ENCODE measurements around the gene TULP4. TPM values are rescaled to one million over a fixed set of nuclear protein-coding genes. Genes with fewer than 3 reads are reported as not detected.
A peak's percentile ranks its signal among the peaks of the same experiment; 100 is the strongest.

TULP4 gene
- total RNA-seq, 1 experiment from 2014 or later: 105 TPM

DNA sequence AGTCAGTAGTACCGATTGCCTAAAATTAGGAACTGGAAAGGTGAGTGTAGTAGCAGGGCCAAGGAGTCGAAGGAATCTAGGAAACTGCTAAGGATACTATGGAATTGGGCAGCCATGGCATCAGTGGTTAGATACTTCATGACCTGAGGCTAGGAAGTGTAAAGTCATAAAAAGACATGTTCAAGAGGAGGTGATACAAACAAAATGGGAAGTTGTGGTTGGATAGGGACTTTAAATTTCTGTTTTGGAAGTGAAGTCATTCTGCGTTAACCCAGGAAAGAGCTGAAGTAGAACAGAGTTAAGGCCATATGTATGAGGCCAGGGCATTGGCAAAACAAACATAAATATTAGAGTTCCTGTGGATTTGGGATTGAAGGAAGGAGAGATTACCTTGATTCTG, 159.1 kb downstream of the TULP4 start:
- no peaks in the 10 kb centered on the region for H3K9me3 Mint-ChIP-seq (ENCODE audit: low read depth, unreplicated experiment)
- TF ChIP-seq, protein P1, sequence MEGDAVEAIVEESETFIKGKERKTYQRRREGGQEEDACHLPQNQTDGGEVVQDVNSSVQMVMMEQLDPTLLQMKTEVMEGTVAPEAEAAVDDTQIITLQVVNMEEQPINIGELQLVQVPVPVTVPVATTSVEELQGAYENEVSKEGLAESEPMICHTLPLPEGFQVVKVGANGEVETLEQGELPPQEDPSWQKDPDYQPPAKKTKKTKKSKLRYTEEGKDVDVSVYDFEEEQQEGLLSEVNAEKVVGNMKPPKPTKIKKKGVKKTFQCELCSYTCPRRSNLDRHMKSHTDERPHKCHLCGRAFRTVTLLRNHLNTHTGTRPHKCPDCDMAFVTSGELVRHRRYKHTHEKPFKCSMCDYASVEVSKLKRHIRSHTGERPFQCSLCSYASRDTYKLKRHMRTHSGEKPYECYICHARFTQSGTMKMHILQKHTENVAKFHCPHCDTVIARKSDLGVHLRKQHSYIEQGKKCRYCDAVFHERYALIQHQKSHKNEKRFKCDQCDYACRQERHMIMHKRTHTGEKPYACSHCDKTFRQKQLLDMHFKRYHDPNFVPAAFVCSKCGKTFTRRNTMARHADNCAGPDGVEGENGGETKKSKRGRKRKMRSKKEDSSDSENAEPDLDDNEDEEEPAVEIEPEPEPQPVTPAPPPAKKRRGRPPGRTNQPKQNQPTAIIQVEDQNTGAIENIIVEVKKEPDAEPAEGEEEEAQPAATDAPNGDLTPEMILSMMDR (IDR thresholded peaks at IDR 0.05; ENCODE audit: unreplicated experiment): no peak
- peaks cover 5% of the 10 kb centered on the region for H3K36me3 Mint-ChIP-seq (ENCODE audit: insufficient read depth, unreplicated experiment)
- peaks cover 24% of the 10 kb centered on the region for H3K4me1 Mint-ChIP-seq (ENCODE audit: low read depth, unreplicated experiment)
- intact Hi-C loops (cut with micrococcal nuclease; ENCODE audit: unreplicated experiment): no loop called here
- H3K27me3 Mint-ChIP-seq (ENCODE audit: unreplicated experiment): no peaks in the 10 kb centered on the region
- CTCF ChIA-PET: no interaction called here
- no peak overlapping the region for H3K27ac Mint-ChIP-seq (ENCODE audit: unreplicated experiment)
- no peak overlapping the region for H3K4me3 Mint-ChIP-seq (ENCODE audit: low read depth, unreplicated experiment)
- no TSS peak for BruUV-seq (replicated peaks)
- DNase-seq: no peak

DNA sequence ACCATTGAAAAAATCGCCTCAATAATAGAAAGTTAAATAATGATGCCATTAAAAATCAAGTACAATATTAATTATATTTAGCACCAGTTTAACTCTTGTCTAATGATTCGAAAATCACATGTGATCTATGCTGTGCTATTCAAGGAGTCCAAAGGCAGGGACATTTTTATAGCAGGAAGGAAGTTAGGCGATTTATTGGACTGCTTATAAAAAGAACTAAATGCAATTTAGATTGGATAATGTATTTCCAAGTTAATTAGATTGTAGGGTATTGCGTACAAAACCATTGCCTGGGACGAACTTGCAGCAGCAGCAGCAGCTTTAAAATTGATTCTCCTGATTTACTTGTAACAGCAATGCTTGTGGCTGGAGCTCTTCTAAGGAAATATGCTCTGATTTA, 160.2 kb downstream of the TULP4 start:
- CTCF ChIA-PET: no interaction called here
- no peaks in the 10 kb centered on the region for H3K9me3 Mint-ChIP-seq (ENCODE audit: low read depth, unreplicated experiment)
- no peak overlapping the region for H3K27ac Mint-ChIP-seq (ENCODE audit: unreplicated experiment)
- H3K4me1 Mint-ChIP-seq (ENCODE audit: low read depth, unreplicated experiment): peaks cover 29% of the 10 kb centered on the region
- no peak for DNase-seq
- TF ChIP-seq, protein P1 (IDR thresholded peaks at IDR 0.05; ENCODE audit: unreplicated experiment): no peak
- intact Hi-C loops (cut with micrococcal nuclease; ENCODE audit: unreplicated experiment): no loop called here
- no peaks in the 10 kb centered on the region for H3K27me3 Mint-ChIP-seq (ENCODE audit: unreplicated experiment)
- H3K4me3 Mint-ChIP-seq (ENCODE audit: low read depth, unreplicated experiment): no peak overlapping the region
- H3K36me3 Mint-ChIP-seq (ENCODE audit: insufficient read depth, unreplicated experiment): peaks cover 8% of the 10 kb centered on the region
- no TSS peak for BruUV-seq (replicated peaks)

DNA sequence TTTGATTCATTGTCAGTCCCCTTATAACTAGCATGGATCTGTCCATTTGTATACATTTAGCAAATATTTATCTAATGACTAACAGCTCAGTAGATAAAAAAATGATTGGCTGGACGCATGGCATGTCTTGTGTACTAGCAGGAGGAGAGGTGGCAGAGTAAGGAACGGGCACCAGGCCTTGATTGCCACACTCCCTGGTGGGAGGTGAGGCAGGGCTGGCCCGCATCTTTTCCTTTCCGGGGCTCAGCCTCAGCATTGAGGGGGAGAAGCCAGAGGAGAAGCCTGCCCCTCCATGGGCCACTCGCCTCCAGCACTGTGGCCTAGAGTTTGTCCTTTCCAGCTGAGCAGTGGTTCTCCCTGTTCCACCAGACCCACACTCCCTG, 162.7 kb downstream of the TULP4 start:
- CTCF ChIA-PET: interaction anchor here (0.9 kb wide), 1 partner anchor 102 kb away, joined by 3 read pairs; no protein-coding TSS in a partner anchor
- Mint-ChIP-seq H3K4me3 (ENCODE audit: low read depth, unreplicated experiment) (no peak overlapping the region), H3K9me3 (ENCODE audit: low read depth, unreplicated experiment) (no peaks in the 10 kb centered on the region), H3K27ac (ENCODE audit: unreplicated experiment) (no peak overlapping the region), H3K27me3 (ENCODE audit: unreplicated experiment) (no peaks in the 10 kb centered on the region), H3K4me1 (ENCODE audit: low read depth, unreplicated experiment) (peaks cover 29% of the 10 kb centered on the region), H3K36me3 (ENCODE audit: insufficient read depth, unreplicated experiment) (peaks cover 4% of the 10 kb centered on the region)
- peak; percentile 32 for DNase-seq
- TF ChIP-seq, protein P1 (IDR thresholded peaks at IDR 0.05; ENCODE audit: unreplicated experiment): no peak
- intact Hi-C loops (cut with micrococcal nuclease; ENCODE audit: unreplicated experiment): no loop called here
- no TSS peak for BruUV-seq (replicated peaks)

DNA sequence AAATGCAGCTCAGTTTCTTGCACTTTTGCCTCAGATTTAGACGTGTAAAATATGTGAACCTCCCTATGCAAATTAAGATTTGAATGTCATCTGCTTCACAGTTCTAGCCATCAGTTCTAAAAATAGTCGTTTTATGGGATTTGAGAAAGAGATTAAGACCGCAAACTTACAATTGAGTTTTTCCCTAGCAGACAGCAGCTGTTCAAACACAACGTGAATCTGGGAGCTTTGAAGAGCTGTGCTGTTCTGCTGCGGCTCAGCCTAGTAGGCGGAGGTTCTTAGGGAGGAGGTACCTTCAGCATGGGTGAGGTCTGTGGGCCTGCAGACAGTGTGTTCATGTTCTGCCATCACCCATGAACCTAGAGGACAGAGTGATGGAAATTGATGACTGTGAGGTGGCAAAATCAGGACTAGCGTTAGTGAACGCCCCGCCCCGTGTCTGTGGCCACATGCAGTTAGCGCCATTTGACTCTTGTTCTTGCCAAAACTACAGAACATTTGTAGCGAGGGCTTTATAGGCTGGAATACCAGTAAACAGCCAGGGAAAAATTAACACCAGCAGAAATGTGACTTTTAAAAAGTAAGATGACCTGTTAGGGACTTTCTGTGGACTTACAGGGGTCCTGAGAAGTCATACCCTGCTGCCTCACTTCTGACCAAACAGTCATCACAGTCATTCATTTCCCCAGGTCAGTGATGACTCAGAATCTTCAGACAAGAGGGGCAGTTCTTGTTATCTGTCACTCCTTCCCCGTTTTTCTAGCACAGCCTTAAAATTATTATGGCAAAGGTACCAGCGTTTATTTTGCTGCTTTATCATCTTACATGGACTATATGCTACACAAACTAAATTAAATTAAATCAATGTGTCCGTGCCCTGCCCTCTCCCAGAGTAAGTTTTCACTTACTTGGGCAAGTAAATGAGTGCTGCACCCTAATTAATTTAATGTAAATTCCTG, 163.4 kb downstream of the TULP4 start:
- BruUV-seq (replicated peaks): no TSS peak
- H3K27me3 Mint-ChIP-seq (ENCODE audit: unreplicated experiment): no peaks in the 10 kb centered on the region
- DNase-seq: no peak
- peaks cover 29% of the 10 kb centered on the region for H3K4me1 Mint-ChIP-seq (ENCODE audit: low read depth, unreplicated experiment)
- CTCF ChIA-PET: interaction anchor here (0.9 kb wide), 1 partner anchor 103 kb away, joined by 3 read pairs; no protein-coding TSS in a partner anchor
- H3K27ac Mint-ChIP-seq (ENCODE audit: unreplicated experiment): no peak overlapping the region
- no peaks in the 10 kb centered on the region for H3K9me3 Mint-ChIP-seq (ENCODE audit: low read depth, unreplicated experiment)
- intact Hi-C loops (cut with micrococcal nuclease; ENCODE audit: unreplicated experiment): no loop called here
- H3K36me3 Mint-ChIP-seq (ENCODE audit: insufficient read depth, unreplicated experiment): peaks cover 4% of the 10 kb centered on the region
- TF ChIP-seq, protein P1 (IDR thresholded peaks at IDR 0.05; ENCODE audit: unreplicated experiment): no peak
- no peak overlapping the region for H3K4me3 Mint-ChIP-seq (ENCODE audit: low read depth, unreplicated experiment)
